Smooth muscle cell (in vitro differentiated cells): ENCODE data around the gene UBE2Z. TPM values are rescaled to one million over a fixed set of nuclear protein-coding genes. Genes with fewer than 3 reads are reported as not detected.

ENCODE experiments used
- DNase-seq: peaks from one replicate; lab custom pipeline; 2025; ENCODE audit not compliant: unreplicated experiment; lab: John Stamatoyannopoulos, UW
- H2AFZ ChIP-seq: fragments of 200-600 bp; sonication (generic); 2 replicates; pipeline ENCODE4 v1.6.0; 2016; ENCODE audit warnings: antibody characterized with exemption, low read depth, mild to moderate bottlenecking
- H3F3A ChIP-seq: fragments of 200-600 bp; sonication (generic); 2 replicates; pipeline ENCODE4 v1.6.0; 2017; ENCODE audit warnings: antibody characterized with exemption, low read depth
- H3K27ac ChIP-seq: fragments of 200-600 bp; sonication (generic); 2 replicates; pipeline ENCODE4 v1.5.1; 2016; ENCODE audit warnings: low read depth, mild to moderate bottlenecking
- H3K27me3 ChIP-seq: fragments of 200-600 bp; sonication (generic); 2 replicates; pipeline ENCODE4 v1.6.1; 2016; ENCODE audit warnings: low read depth, mild to moderate bottlenecking
- H3K36me3 ChIP-seq: fragments of 200-600 bp; sonication (generic); 2 replicates; pipeline ENCODE4 v1.5.1; 2016; ENCODE audit warnings: low read depth
- H3K4me1 ChIP-seq: fragments of 200-600 bp; sonication (generic); 2 replicates; pipeline ENCODE4 v1.5.1; 2016; ENCODE audit warnings: low read depth
- H3K4me2 ChIP-seq: fragments of 200-600 bp; sonication (generic); 2 replicates; pipeline ENCODE4 v1.6.0; 2016; ENCODE audit warnings: mild to moderate bottlenecking
- H3K4me3 ChIP-seq: fragments of 200-600 bp; sonication (generic); 2 replicates; pipeline ENCODE4 v1.5.1; 2016; ENCODE audit warnings: mild to moderate bottlenecking
- H3K79me2 ChIP-seq: fragments of 200-600 bp; sonication (generic); 2 replicates; pipeline ENCODE4 v1.6.0; 2016; ENCODE audit warnings: low read depth, mild to moderate bottlenecking
- H3K9ac ChIP-seq: fragments of 200-600 bp; sonication (generic); 2 replicates; pipeline ENCODE4 v1.6.0; 2016; ENCODE audit warnings: low read depth
- H3K9me3 ChIP-seq: fragments of 200-600 bp; sonication (generic); replicated peaks from 2 replicates; pipeline ENCODE4 v1.5.1; 2016; ENCODE audit warnings: low read depth
- H4K20me1 ChIP-seq: fragments of 200-600 bp; sonication (generic); 2 replicates; pipeline ENCODE4 v1.6.0; 2016; ENCODE audit warnings: low read depth
- WGBS: methylation state at CpG from one replicate; pipeline ENCODE4 v1.1.7; 2016; ENCODE audit warnings: low lambda C conversion rate; 5-methylcytosine and 5-hydroxymethylcytosine counted together
- polyA plus RNA-seq: library from polyadenylated mRNA; unstranded; fragments of >200 nt; fragmentation: Nextera tagmentation; extraction: Ambion mirVana; gene quantifications from 2 replicates; pipeline ENCODE4 v1.2.1, GENCODE V29; 2016
- total RNA-seq: library from RNA; depleted of rRNA; stranded (reverse); fragments of >200 nt; gene quantifications from 2 replicates; pipeline ENCODE4 v1.2.3, GENCODE V29; 2014
- TF ChIP-seq, protein P1 (sequence below): fragments of 200-600 bp; sonication (generic); IDR thresholded peaks from 2 replicates; pipeline ENCODE4 v1.5.1; 2017; ENCODE audit warnings: borderline replicate concordance, mild to moderate bottlenecking, antibody characterized with exemption; ENCODE audit not compliant: insufficient read depth, poor library complexity, severe bottlenecking

Gene UBE2Z
- total and polyA plus RNA-seq, 2 experiments from 2014 or later = 67.5 to 73.2 TPM

DNA sequence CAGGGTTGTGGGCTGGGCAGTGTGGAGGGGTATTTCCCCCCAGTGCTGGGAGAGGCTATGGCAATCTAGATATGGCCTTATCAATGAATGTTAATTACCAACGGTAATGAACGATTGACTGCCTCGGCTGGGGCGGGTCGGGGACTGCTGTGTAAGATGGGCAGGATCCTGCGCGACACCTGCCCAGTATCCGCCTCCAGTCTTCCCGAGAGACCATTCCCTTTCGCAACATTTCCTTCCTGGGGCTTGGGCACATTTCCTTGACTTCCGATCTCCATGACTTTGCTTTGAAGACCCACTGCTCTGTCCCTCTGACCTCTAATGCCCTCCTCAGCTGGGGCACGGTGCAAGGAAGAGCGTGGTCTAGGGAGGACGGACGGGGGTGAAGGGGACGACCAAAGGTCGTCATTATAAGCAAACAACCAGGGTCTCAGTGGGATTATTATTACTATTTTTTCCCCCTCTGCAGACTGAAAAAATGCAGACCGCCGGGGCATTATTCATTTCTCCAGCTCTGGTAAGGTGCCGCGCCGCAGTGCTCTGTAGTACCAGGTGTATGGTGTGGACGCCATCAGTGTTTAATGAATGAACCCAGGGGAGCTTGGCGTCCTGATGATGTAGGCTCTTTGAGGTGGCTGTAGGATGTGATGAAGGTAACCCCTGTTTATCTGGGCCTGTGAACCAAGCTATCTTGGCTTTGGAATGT, 15.1 kb upstream of the UBE2Z start:
- peak overlapping the region; percentile 69 for H3K27ac ChIP-seq
- H3K79me2 ChIP-seq = peaks cover 24% of the 10 kb centered on the region
- H3K4me2 ChIP-seq = peak overlapping the region; percentile 97
- peaks cover 6% of the 10 kb centered on the region for H3K4me1 ChIP-seq
- peak overlapping the region; percentile 45 for H2AFZ ChIP-seq
- peaks cover 6% of the 10 kb centered on the region for H3F3A ChIP-seq
- H3K4me3 ChIP-seq = peak overlapping the region; percentile 71
- no peaks in the 10 kb centered on the region for H4K20me1 ChIP-seq
- WGBS = 2% methylated on average over 24 of the region's 24 CpGs
- H3K27me3 ChIP-seq = no peaks in the 10 kb centered on the region
- TF ChIP-seq, protein P1, sequence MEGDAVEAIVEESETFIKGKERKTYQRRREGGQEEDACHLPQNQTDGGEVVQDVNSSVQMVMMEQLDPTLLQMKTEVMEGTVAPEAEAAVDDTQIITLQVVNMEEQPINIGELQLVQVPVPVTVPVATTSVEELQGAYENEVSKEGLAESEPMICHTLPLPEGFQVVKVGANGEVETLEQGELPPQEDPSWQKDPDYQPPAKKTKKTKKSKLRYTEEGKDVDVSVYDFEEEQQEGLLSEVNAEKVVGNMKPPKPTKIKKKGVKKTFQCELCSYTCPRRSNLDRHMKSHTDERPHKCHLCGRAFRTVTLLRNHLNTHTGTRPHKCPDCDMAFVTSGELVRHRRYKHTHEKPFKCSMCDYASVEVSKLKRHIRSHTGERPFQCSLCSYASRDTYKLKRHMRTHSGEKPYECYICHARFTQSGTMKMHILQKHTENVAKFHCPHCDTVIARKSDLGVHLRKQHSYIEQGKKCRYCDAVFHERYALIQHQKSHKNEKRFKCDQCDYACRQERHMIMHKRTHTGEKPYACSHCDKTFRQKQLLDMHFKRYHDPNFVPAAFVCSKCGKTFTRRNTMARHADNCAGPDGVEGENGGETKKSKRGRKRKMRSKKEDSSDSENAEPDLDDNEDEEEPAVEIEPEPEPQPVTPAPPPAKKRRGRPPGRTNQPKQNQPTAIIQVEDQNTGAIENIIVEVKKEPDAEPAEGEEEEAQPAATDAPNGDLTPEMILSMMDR = no peak
- no peaks in the 10 kb centered on the region for H3K9me3 ChIP-seq
- peak overlapping the region; percentile 90 for H3K9ac ChIP-seq
- DNase-seq = no peak
- H3K36me3 ChIP-seq = no peaks in the 10 kb centered on the region

DNA sequence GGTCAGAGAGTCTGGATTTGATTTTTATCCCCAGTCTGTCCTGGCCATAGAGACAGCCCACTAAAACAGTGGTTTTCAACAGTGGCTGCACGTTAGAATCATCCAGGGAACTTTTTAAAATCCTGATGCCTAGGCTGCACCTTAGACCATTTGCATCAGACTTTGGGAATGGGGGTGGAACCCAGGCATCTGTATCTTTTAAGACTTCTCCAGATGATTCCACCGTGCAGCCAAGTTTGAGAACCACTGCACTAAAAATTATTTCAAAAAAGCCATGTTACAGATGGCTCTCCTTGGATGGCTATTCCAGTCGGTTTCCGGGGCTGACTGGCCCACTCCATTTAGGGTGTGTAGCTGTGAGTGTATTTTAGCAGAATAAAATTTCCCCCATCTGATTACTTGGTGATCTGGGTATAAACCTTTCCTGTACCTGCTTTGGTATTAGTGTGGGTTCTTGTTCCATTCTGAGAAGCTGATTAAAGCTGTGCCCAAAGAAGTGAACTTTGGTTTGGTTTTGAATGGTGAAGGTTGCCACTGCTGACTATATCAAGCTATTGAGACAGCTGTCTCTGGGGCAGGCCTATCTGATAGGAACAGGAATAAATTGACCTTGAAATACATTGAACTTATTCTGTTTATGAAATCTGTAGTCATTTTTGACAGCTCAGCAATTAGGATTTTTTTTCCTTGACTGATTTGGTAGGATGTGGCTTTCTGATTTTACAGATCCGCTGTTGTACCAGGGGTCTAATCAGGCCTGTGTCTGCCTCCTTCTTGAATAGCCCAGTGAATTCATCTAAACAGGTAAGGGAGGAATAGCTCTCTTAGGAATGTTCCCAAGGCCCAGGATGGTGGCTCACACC, 14.3 kb upstream of the UBE2Z start:
- no peak overlapping the region for H2AFZ ChIP-seq
- no peaks in the 10 kb centered on the region for H3K36me3 ChIP-seq
- no peak for DNase-seq
- peaks cover 6% of the 10 kb centered on the region for H3K4me1 ChIP-seq
- H4K20me1 ChIP-seq = no peaks in the 10 kb centered on the region
- H3K27ac ChIP-seq = no peak overlapping the region
- peak overlapping the region; percentile 97 for H3K4me2 ChIP-seq
- WGBS = 67% methylated on average over 5 of the region's 5 CpGs
- H3K79me2 ChIP-seq = peaks cover 24% of the 10 kb centered on the region
- TF ChIP-seq, protein P1 = no peak
- H3K4me3 ChIP-seq = peak overlapping the region; percentile 71
- peak overlapping the region; percentile 90 for H3K9ac ChIP-seq
- H3K27me3 ChIP-seq = no peaks in the 10 kb centered on the region
- H3F3A ChIP-seq = peaks cover 6% of the 10 kb centered on the region
- H3K9me3 ChIP-seq = no peaks in the 10 kb centered on the region

DNA sequence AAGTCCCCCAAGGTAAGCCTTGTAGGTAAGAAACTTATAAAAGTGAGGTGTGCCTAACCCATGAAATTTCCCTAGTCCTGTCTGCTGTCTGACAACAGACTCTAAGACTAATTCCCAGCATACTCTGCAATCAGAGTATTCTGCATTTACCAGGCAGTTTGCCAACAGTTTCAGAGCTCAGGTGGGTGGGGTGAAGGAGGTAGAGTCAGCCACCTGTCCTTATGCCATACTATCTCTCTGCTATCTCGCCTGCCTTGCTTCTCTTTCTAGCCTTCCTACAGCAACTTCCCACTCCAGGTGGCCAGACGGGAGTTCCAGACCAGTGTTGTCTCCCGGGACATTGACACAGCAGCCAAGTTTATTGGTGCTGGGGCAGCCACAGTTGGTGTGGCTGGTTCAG, 13.3 kb upstream of the UBE2Z start:
- TF ChIP-seq, protein P1 = no peak
- Histone ChIP-seq H3K36me3 (no peaks in the 10 kb centered on the region), H3K27ac (no peak overlapping the region), H3F3A (peaks cover 6% of the 10 kb centered on the region), H3K9me3 (no peaks in the 10 kb centered on the region), H3K27me3 (no peaks in the 10 kb centered on the region), H3K4me3 (no peak overlapping the region), H4K20me1 (no peaks in the 10 kb centered on the region), H3K4me1 (peaks cover 6% of the 10 kb centered on the region), H3K9ac (no peak overlapping the region), H3K4me2 (no peak overlapping the region), H2AFZ (no peak overlapping the region), H3K79me2 (peaks cover 24% of the 10 kb centered on the region)
- 93% methylated on average over 3 of the region's 3 CpGs for WGBS
- no peak for DNase-seq
